Bronchial epithelial cell (primary cell): ENCODE results near the gene SEL1L3. TPM values are rescaled to one million over a fixed set of nuclear protein-coding genes. Genes with fewer than 3 reads are reported as not detected.

Experiments
- DNase-seq: peaks from one replicate; pipeline ENCODE4 v3.0.0-alpha.2; 2010; ENCODE audit warnings: low read depth
- FAIRE-seq: peaks from 2 replicates; lab custom pipeline; 2011; peaks lifted over from hg19 to GRCh38; lab: Jason Lieb, UNC
- H3K27me3 ChIP-seq: 2 replicates; pipeline ENCODE4 v1.5.1; 2011; ENCODE audit warnings: low read length; ENCODE audit not compliant: control insufficient read depth, insufficient read depth
- H3K36me3 ChIP-seq: 2 replicates; pipeline ENCODE4 v1.5.1; 2011; ENCODE audit warnings: low read length; ENCODE audit not compliant: control insufficient read depth, insufficient read depth
- H3K4me3 ChIP-seq: 2 replicates; pipeline ENCODE4 v1.5.1; 2011; ENCODE audit warnings: mild to moderate bottlenecking, low read depth, low read length, control low read depth
- CTCF ChIP-seq: IDR thresholded peaks from 2 replicates; pipeline ENCODE4 v1.5.1; 2011; ENCODE audit warnings: mild to moderate bottlenecking, moderate library complexity, low read length, control low read depth, inconsistent platforms; ENCODE audit not compliant: insufficient read depth, severe bottlenecking
- total RNA-seq: library from RNA; depleted of rRNA; stranded (reverse); fragments of >200 nt; gene quantifications from 2 replicates; pipeline ENCODE4 v1.2.1, GENCODE V29; 2014

Gene SEL1L3
- total RNA-seq, 1 donor from 2014 or later: 117 TPM

GRCh38 chr4:25729564-25729963, 133.2 kb downstream of the SEL1L3 start:
- Histone ChIP-seq H3K27me3 (no peaks in the 10 kb centered on the region), H3K36me3 (no peaks in the 10 kb centered on the region), H3K4me3 (no peak overlapping the region)
- no peak for DNase-seq
- no peak for TF ChIP-seq CTCF
- FAIRE-seq: no peak

GRCh38 chr4:25728886-25729285, 133.9 kb downstream of the SEL1L3 start:
- DNase-seq (no peak), FAIRE-seq (no peak)
- Histone ChIP-seq H3K36me3 (no peaks in the 10 kb centered on the region), H3K4me3 (no peak overlapping the region), H3K27me3 (no peaks in the 10 kb centered on the region)
- TF ChIP-seq CTCF: no peak

GRCh38 chr4:25727711-25728493, 134.9 kb downstream of the SEL1L3 start:
- FAIRE-seq (no peak), DNase-seq (peak; percentile 53)
- no peak for TF ChIP-seq CTCF
- no peaks in the 10 kb centered on the region for H3K36me3 ChIP-seq
- H3K4me3 ChIP-seq: no peak overlapping the region
- no peaks in the 10 kb centered on the region for H3K27me3 ChIP-seq

- no peak for TF ChIP-seq CTCF
- FAIRE-seq: no peak
- Histone ChIP-seq H3K27me3 (no peaks in the 10 kb centered on the region), H3K4me3 (no peak overlapping the region), H3K36me3 (no peaks in the 10 kb centered on the region)
- no peak for DNase-seq
Measured at GRCh38 chr4:25725870-25726269, 136.9 kb downstream of the SEL1L3 start.

GRCh38 chr4:25723409-25723808, 139.4 kb downstream of the SEL1L3 start:
- TF ChIP-seq CTCF: no peak
- Histone ChIP-seq H3K27me3 (no peaks in the 10 kb centered on the region), H3K36me3 (no peaks in the 10 kb centered on the region), H3K4me3 (no peak overlapping the region)
- FAIRE-seq: no peak
- DNase-seq: no peak

GRCh38 chr4:25722964-25723363, 139.8 kb downstream of the SEL1L3 start:
- no peak for FAIRE-seq
- H3K4me3 ChIP-seq: no peak overlapping the region
- no peaks in the 10 kb centered on the region for H3K27me3 ChIP-seq
- DNase-seq: no peak
- no peaks in the 10 kb centered on the region for H3K36me3 ChIP-seq
- TF ChIP-seq CTCF: no peak
